ENCODE data around the gene RIMBP3C.
"Not testable (repeated sequence)": the region's sequence is repeated elsewhere in the genome, so short reads cannot be mapped to it uniquely, and the experiment has no call there.

Gene RIMBP3C

GRCh38 chr22:21551361-21551760 lies at the start of gene RIMBP3C:
Gene RIMBP3C (minus strand): TSS chr22:21551461. CDS start chr22:21550976, 485 bp downstream.
- not testable (repeated sequence) for DNase-seq (ENCODE audit: low read depth in 2 of 2, low spot score in 1 of 2)

GRCh38 chr22:21599053-21599893 lies 48.0 kb upstream of the RIMBP3C start:
- DNase-seq (ENCODE audit: low read depth in 2 of 2, low spot score in 1 of 2), result no peak

GRCh38 chr22:21598302-21598701 lies 47.0 kb upstream of the RIMBP3C start:
- DNase-seq (ENCODE audit: low read depth in 2 of 2, low spot score in 1 of 2), result no peak

GRCh38 chr22:21596356-21597135 lies 45.3 kb upstream of the RIMBP3C start:
- not testable (repeated sequence) for DNase-seq (ENCODE audit: low read depth in 2 of 2, low spot score in 1 of 2)

GRCh38 chr22:21594865-21595452 lies 43.7 kb upstream of the RIMBP3C start:
- no peak for DNase-seq (ENCODE audit: low read depth in 2 of 2, low spot score in 1 of 2)

- DNase-seq (ENCODE audit: low read depth in 2 of 2, low spot score in 1 of 2), result no peak
Measured at GRCh38 chr22:21593406-21594232, 42.4 kb upstream of the RIMBP3C start.

- no peak for DNase-seq (ENCODE audit: low read depth in 2 of 2, low spot score in 1 of 2)
Measured at GRCh38 chr22:21592422-21592821, 41.2 kb upstream of the RIMBP3C start.

- DNase-seq (ENCODE audit: low read depth in 2 of 2, low spot score in 1 of 2), result no peak
Measured at GRCh38 chr22:21591695-21592094, 40.4 kb upstream of the RIMBP3C start.

- DNase-seq (ENCODE audit: low read depth in 2 of 2, low spot score in 1 of 2), result no peak
Measured at GRCh38 chr22:21590809-21591641, 39.8 kb upstream of the RIMBP3C start.

GRCh38 chr22:21589396-21589795 lies 38.1 kb upstream of the RIMBP3C start:
- DNase-seq (ENCODE audit: low read depth in 2 of 2, low spot score in 1 of 2), result no peak

GRCh38 chr22:21587803-21588611 lies 36.7 kb upstream of the RIMBP3C start:
- no peak for DNase-seq (ENCODE audit: low read depth in 2 of 2, low spot score in 1 of 2)

- no peak for DNase-seq (ENCODE audit: low read depth in 2 of 2, low spot score in 1 of 2)
Measured at GRCh38 chr22:21585389-21585788, 34.1 kb upstream of the RIMBP3C start.

GRCh38 chr22:21582801-21583740 lies 31.8 kb upstream of the RIMBP3C start:
- no peak for DNase-seq (ENCODE audit: low read depth in 2 of 2, low spot score in 1 of 2)

- DNase-seq (ENCODE audit: low read depth in 2 of 2, low spot score in 1 of 2), result not testable (repeated sequence)
Measured at GRCh38 chr22:21581009-21581713, 29.9 kb upstream of the RIMBP3C start.

GRCh38 chr22:21580623-21581007 lies 29.4 kb upstream of the RIMBP3C start:
- DNase-seq (ENCODE audit: low read depth in 2 of 2, low spot score in 1 of 2), result not testable (repeated sequence)

- no peak for DNase-seq (ENCODE audit: low read depth in 2 of 2, low spot score in 1 of 2)
Measured at GRCh38 chr22:21579474-21579851, 28.2 kb upstream of the RIMBP3C start.

GRCh38 chr22:21573750-21574494 lies 22.7 kb upstream of the RIMBP3C start:
- no peak for DNase-seq (ENCODE audit: low read depth in 2 of 2, low spot score in 1 of 2)
